GM23338 (cell line): ENCODE results near the gene RAB17.

ENCODE experiments used
- CREB1 ChIP-seq: fragments of 250-450 bp; sonication (Bioruptor Pico); IDR thresholded peaks from 2 replicates; pipeline ENCODE4 v1.5.0; 2020; ENCODE audit warnings: low read depth, mild to moderate bottlenecking, moderate library complexity
- ETS1 ChIP-seq: IDR thresholded peaks from 2 replicates; pipeline ENCODE4 v1.6.1; 2016; ENCODE audit warnings: antibody characterized with exemption
- TF ChIP-seq, protein P1 (sequence below), 2 experiments: fragments of 200-600 bp in 1 of 2; sonication (generic) in 1 of 2; conservative IDR thresholded peaks; 2 replicates each; pipeline versions ENCODE4 v1.5.1 to v1.6.1; 2016 to 2017; ENCODE audit warnings: antibody characterized with exemption in 2 of 2, low read depth in 2 of 2, mild to moderate bottlenecking in 2 of 2, moderate library complexity in 1 of 2

DNA sequence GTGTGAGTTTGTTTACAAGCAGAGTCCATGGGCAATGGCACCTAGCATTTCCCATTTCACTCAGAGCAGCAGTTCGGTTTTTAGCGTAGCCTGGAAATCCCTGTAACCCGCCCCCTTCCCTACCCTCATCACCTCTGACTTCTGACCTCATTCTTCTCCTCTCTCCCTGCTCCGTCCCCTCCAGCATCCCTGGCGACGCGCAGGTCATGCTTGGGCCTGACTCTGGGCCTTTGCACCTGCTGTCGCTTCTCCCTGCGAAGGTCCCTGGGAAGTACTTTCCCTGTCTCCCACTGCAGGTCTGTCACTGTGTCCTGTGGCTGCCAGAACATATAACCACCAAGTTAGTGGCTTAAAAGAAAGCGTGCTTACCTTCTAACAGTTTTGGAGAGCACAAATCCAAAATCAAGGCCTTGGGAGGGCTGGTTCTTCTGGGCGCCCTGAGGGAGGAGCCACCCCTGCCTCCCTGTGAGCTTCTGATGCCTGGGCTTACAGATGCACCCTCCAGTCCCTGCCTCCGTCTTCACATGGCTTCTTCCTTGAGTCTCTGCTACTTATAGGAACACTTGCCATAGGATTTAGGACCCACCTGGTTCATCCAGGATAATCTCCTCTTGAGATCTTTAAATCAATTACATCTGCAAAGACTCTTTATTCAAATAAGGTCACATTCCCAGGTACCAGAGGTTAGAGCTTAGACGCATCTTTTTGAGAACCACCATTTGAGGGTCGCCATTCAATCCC is 8.1 kb upstream of the RAB17 start:
- no peak for TF ChIP-seq ETS1
- TF ChIP-seq CREB1 (CRISPR knock-in tag), result no peak
- TF ChIP-seq, protein P1, sequence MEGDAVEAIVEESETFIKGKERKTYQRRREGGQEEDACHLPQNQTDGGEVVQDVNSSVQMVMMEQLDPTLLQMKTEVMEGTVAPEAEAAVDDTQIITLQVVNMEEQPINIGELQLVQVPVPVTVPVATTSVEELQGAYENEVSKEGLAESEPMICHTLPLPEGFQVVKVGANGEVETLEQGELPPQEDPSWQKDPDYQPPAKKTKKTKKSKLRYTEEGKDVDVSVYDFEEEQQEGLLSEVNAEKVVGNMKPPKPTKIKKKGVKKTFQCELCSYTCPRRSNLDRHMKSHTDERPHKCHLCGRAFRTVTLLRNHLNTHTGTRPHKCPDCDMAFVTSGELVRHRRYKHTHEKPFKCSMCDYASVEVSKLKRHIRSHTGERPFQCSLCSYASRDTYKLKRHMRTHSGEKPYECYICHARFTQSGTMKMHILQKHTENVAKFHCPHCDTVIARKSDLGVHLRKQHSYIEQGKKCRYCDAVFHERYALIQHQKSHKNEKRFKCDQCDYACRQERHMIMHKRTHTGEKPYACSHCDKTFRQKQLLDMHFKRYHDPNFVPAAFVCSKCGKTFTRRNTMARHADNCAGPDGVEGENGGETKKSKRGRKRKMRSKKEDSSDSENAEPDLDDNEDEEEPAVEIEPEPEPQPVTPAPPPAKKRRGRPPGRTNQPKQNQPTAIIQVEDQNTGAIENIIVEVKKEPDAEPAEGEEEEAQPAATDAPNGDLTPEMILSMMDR (conservative IDR thresholded peaks at IDR 0.05; ENCODE audit: low read depth in 2 of 2), result no peak
